IMR-90 (cell line): ENCODE results near the gene MYCT1.

Source experiments
- CEBPB ChIP-seq: IDR thresholded peaks from 2 replicates; pipeline ENCODE4 v1.6.1; 2012; ENCODE audit warnings: low read depth, low read length, improper control_type of control experiment
- MAFK ChIP-seq: IDR thresholded peaks from 2 replicates; pipeline ENCODE4 v1.6.1; 2012; ENCODE audit warnings: low read depth, low read length, improper control_type of control experiment
- MAZ ChIP-seq: IDR thresholded peaks from 2 replicates; pipeline ENCODE4 v1.6.1; 2012; ENCODE audit warnings: low read depth, mild to moderate bottlenecking, low read length, improper control_type of control experiment, moderate library complexity, borderline replicate concordance
- MXI1 ChIP-seq: IDR thresholded peaks from 2 replicates; pipeline ENCODE4 v1.6.1; 2012; ENCODE audit warnings: low read depth, mild to moderate bottlenecking, low read length, moderate library complexity, borderline replicate concordance
- POLR2A ChIP-seq: IDR thresholded peaks from 2 replicates; pipeline ENCODE4 v1.6.1; 2012; ENCODE audit warnings: mild to moderate bottlenecking, low read depth, low read length
- RCOR1 ChIP-seq: IDR thresholded peaks from 2 replicates; pipeline ENCODE4 v1.6.1; 2012; ENCODE audit warnings: mild to moderate bottlenecking, low read length, improper control_type of control experiment; ENCODE audit not compliant: insufficient replicate concordance
- RFX5 ChIP-seq: IDR thresholded peaks from 2 replicates; pipeline ENCODE4 v1.8.0; 2012; ENCODE audit warnings: low read depth, mild to moderate bottlenecking, low read length, moderate library complexity
- SMC3 ChIP-seq: fragments of 150-350 bp; IDR thresholded peaks from 2 replicates; pipeline ENCODE4 v1.6.1; 2016; ENCODE audit warnings: low read depth, mild to moderate bottlenecking, antibody characterized with exemption, low read length, moderate library complexity
- TF ChIP-seq, protein P1 (sequence below): conservative IDR thresholded peaks from 2 replicates; pipeline ENCODE4 v1.5.1; 2012; ENCODE audit warnings: mild to moderate bottlenecking, low read depth, low read length, improper control_type of control experiment
- TF ChIP-seq, protein P2 (sequence below): fragments of 150-350 bp; IDR thresholded peaks from 2 replicates; pipeline ENCODE4 v1.6.1; 2017; ENCODE audit warnings: mild to moderate bottlenecking, antibody characterized with exemption, low read length, low read depth

DNA sequence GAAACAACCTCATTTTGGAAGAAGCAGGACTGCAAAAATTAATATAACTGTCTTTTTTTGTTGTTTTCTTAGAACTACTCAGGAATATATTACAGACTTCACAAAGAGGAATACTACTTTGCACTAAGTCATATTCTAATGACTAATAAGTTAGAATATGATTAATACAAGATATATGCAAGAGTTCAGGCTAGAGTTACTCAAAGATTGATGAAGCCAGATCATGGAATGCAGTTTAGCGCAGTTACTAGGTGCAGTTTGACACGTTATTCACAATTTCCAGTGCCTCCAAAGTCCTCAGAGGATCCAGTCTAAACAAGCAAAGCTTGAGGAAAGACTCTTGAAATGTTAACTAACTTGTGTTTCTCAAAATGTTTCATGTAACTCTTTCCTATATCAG is 1.2 kb upstream of the MYCT1 start:
- TF ChIP-seq, protein P1, sequence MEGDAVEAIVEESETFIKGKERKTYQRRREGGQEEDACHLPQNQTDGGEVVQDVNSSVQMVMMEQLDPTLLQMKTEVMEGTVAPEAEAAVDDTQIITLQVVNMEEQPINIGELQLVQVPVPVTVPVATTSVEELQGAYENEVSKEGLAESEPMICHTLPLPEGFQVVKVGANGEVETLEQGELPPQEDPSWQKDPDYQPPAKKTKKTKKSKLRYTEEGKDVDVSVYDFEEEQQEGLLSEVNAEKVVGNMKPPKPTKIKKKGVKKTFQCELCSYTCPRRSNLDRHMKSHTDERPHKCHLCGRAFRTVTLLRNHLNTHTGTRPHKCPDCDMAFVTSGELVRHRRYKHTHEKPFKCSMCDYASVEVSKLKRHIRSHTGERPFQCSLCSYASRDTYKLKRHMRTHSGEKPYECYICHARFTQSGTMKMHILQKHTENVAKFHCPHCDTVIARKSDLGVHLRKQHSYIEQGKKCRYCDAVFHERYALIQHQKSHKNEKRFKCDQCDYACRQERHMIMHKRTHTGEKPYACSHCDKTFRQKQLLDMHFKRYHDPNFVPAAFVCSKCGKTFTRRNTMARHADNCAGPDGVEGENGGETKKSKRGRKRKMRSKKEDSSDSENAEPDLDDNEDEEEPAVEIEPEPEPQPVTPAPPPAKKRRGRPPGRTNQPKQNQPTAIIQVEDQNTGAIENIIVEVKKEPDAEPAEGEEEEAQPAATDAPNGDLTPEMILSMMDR: no peak
- TF ChIP-seq SMC3 (no peak), MAZ (no peak), RFX5 (no peak), POLR2A (no peak), MAFK (no peak), RCOR1 (no peak), MXI1 (no peak), CEBPB (no peak)
- TF ChIP-seq, protein P2, sequence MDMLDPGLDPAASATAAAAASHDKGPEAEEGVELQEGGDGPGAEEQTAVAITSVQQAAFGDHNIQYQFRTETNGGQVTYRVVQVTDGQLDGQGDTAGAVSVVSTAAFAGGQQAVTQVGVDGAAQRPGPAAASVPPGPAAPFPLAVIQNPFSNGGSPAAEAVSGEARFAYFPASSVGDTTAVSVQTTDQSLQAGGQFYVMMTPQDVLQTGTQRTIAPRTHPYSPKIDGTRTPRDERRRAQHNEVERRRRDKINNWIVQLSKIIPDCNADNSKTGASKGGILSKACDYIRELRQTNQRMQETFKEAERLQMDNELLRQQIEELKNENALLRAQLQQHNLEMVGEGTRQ: no peak
